T-helper 2 cell treated with Interferon-gamma antibody and Interleukin-4, amounts not matched to agents 100 ng/mL and 5 ng/mL, for 36 hours (primary cell): ENCODE results near the gene STON2. TPM values are rescaled to one million over a fixed set of nuclear protein-coding genes. Genes with fewer than 3 reads are reported as not detected.

Experiments
- intact Hi-C: fragments of 100-400 bp; cut with micrococcal nuclease; formaldehyde crosslinking; loops from one replicate; pipeline ENCODE4 v1.15.1; 2023
- total RNA-seq: library from RNA; stranded (reverse); gene quantifications from 2 replicates; pipeline ENCODE4 v1.2.3, GENCODE V29; 2022

The STON2 gene
- total RNA-seq, 1 donor from 2014 or later: not detected

DNA sequence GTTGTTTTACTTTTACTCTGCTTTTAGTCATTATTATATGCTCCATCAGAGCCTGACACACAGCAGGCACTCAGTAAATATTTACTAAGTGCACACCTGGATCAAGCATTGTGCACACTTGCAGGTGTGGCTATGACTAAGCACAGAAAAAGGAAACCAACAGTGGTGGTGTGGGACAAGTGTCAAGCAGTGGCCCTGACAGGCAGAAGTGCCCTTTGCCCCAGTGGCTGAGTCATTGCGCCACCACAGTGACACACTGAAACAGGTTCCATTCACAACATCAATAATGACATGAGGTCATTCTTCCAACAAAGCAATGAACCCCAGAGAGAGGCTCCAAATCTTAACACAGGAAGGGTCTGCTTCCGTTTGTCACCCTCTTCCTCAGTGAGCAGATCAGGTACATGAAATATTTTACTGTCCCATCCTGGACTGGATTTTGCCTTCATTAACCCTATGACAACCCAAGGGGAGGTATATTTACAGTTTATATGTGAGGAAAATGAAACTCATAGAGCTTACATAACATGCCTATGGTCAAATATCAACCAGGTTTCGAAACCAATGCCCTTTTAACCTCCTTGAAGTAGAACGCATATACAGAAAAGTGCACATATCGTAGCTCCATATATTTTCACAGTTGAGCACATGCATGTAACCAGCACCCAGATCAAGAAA is 96.7 kb downstream of the STON2 start:
- intact Hi-C loops: no loop called here

DNA sequence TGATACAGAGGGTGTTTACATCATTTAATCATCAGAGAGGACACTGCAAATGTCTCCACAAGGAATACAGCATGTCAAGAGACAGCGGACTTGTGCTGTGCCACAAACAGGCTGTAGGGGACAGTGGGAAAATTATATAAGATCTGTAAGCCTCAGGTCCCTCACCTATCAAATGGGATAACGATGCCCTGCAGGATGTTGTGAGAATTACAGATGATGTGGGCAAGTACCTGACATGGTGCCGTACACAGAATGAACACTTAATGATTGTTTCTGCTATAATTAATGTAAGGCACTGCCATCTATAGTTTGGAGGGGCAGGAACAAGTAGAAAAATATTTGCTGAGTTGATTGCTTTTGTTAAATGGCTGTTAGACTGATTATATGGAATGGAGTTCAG is 97.5 kb downstream of the STON2 start:
- intact Hi-C loops: no loop called here

DNA sequence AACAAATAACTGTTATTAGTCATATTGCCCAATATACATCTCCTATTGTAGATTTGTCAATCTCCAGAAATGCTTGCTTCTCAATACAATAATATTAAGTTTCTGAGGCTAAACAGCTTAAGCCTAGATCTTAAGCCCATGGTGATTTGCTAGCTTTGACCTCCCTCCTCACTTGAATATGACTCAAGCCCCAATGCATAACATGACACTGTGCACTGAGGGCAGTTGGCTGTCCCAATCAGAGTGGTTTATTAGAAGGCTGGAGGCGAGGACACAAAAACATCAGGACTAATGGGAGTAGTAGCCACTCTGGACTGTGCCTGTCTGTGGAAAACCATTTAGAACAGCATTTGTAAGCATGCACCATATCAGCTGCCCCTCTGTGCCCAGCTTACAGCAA is 98.3 kb downstream of the STON2 start:
- intact Hi-C loops: no loop called here

DNA sequence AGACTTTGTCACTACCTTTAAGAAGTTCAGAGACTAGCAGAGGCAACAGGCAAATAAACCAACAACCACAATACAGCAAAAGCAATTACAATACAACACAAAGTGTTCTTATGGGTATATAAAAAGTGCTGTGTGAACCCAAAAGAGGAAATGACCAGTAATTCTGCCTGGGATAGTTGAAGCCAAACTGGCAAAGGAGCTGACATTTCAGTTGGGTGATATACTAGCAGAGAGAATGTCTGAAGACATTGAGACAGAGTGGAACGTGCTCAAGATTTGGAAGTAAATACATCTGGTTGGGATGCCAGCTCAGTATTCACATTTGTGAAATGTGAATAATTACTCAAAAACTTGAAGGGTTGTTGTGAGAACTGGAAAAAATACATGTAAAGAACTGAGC is 98.8 kb downstream of the STON2 start:
- intact Hi-C loops: no loop called here

DNA sequence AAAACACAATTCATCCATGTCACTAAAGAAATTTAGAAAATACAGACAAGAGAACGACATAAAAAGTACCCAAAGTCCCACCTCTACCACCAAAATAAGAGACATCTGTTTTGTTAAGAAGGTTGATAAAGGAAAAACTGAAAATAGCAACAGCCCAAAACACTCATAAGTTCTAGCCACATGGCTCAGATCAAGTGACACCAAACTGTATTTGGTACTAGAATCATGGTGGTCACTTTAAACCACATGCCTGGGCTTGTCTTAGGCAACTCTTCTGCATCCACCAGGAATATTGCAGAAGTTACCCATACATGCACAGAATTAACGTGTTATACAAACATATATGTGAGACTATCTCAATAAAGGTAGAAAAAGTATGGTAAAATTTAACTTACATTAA is 101.2 kb downstream of the STON2 start:
- intact Hi-C loops: no loop called here

DNA sequence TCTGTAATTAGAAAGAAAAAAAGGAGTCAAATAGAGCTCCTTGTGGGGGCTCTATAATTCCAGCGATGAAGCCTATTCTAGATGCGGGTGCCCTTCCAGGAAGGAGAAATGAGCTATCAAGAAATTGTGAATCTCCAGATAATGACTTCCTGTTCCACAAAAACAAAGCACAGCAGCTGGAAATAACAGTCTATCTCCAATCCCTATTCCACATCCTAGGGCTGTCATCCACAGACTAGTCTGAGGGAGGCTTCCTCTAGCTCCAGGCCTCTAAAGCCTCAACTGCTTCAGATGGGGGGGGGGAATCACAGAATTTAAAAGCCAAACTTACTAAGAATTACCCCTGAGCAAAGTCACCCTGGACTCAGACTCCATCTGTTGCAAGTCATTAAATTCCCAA is 102.0 kb downstream of the STON2 start:
- intact Hi-C loops: no loop called here

DNA sequence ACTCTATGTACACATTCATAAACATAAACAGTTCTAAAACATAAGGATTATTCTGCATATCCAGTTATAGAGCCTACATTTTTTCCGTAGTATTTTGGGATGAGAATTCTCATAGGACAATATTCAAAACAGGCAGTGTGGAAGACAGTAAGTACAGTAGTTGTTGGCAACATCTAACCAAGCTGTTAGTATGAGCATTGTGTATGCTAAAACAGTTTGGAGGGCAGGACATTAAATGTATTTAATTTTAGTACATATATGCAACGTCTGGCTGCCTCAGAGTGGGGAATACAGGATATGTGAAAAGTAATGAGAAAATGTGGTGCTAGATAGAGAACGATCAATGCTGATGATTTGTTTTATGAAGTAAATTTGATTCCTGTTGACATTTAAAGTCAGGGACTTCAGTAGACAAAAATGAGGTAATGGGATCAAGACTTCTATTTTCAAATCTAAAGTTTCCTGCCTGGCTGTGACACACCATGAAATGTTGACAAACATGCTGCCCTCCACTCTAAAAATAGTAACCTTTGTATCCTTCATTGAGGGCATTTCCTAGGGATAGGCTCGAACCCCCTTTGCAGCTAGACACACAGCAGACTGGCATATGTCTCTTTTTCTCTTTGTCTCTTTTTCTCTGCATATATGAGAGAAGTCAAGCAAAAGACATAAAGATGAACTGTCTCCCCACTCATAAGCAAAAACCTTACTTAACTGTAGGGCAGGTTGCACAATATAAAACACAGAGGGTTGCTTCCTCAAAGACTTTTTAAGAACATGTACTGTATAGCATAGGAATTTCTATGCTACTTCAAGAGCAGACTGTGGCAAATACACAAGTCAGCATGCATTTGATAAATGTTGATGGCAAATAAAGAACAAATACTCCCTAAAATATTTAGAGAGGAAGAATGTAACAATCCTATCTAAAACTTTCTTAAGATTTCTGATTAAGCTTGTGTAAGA is 103.9 kb downstream of the STON2 start:
- intact Hi-C loops: no loop called here

DNA sequence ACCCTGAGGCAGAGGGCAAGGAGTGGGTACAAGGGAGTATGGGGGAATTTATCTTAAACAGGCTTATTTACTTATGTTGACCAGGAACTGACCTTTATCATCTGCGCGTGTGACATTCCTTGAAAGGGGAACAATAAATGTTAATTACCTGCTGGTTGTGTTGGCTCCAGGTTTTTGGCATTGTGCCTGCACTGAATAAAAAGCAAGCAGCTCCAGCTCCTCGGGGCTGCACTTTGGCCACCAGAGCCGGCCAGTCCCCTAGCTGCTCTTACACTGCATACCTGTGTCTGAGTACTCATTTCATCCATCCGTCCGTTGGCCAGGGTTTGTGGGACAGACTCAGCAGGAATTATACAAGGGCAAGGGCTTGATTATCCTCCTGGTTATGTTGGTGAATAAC is 110.6 kb downstream of the STON2 start:
- intact Hi-C loops: no loop called here

DNA sequence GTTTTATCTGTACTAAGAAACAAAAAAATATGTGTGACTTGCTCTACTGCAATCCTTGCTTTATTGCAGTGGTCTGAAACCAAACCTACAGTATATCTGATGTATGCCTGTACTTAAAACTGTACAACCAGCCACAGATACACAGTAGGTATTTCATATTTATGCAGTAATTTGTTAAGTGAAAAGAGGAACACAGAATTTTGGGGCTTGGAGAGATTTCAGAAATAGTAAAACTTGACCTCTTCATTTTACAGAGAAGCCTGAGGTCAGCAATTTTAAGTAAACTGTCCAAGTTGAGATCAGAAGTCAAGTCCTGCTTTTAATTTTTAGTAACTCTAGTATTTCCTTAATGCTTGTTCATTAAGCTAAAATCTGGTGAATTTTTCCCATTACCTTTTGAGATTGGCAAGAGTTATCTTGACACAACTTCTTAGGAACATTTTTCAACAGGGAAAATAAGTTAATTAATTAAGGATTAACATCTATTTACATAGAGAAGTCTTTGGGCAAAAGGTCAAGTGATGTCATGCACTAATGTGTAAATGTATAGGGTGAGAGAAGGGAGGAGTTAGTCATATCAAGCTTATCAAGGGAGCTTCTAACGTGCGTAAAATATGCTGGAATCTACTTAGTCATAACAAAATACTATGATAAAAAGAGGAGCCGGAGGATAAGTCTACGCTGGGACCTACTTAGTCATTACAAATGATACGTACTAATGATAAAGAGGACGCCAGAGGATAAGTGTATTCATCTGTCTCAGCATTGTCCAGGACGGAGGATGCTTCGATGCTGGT is 113.4 kb downstream of the STON2 start:
- intact Hi-C loops: no loop called here

DNA sequence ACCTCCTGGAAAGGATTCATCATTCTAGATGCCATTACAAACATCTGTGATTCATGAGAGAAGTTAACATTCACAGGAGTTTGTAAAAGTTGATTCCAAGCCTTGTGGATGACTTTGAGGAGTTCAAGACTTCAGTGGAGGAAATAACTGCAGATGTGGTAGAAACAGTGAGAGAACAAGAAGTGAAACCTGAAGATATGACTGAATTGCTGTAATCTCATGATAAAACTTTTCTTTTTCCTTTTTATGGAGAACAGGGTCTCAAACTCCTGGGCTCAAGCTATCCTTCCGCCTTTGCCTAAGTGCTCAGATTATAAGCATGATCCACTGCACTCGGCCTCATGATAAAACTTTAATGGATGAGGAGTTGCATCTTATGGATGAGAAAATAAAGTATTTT is 114.9 kb downstream of the STON2 start:
- intact Hi-C loops: no loop called here

DNA sequence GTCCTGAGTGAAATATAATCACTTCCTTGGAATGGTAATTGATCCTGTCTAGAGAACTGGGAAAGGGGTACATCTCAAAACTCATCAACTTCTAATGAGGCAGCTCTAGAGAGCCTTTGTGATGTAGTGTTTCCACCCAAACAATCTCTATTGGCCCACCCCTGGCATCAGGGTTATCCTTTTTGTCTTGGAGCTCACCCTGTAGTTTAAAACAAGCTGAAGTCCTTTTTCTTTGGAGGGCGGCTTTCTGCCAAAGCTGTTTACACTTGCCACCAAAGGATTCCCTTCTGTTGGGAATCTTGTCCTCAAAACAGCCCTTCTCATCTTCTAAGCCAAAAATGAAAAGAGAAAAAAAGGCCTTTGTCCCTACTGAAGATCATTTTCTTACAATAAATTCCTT is 118.8 kb downstream of the STON2 start:
- intact Hi-C loops: no loop called here

DNA sequence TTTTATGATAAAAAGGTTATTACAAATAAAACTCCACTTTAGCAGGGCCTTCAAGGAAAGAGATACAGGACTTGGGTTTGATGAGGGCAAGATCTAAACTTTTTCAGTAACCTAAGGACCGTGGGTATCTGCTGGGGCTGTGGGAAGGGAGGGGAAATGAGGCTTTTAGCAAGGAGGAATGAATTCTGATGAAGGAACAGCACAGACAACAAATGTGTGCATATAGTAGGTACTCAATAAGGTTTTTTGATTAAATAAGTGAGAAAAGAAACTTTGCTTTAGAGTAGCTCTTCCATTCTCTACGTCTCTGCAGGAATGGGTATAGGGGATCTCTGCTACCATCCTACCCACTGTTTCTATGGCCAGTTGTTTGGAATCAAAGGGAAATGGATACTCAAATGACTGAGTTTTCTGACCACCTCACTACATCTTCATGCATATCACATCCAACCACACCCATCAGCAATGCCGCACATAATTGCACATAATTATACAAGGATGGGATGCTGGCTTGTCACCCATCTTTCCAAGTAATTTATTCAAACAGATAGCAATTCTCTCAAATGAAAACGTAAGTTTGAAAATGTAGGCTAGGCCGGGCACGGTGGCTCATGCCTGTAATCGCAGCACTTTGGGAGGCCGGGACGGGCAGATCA is 119.9 kb downstream of the STON2 start:
- intact Hi-C loops: no loop called here

DNA sequence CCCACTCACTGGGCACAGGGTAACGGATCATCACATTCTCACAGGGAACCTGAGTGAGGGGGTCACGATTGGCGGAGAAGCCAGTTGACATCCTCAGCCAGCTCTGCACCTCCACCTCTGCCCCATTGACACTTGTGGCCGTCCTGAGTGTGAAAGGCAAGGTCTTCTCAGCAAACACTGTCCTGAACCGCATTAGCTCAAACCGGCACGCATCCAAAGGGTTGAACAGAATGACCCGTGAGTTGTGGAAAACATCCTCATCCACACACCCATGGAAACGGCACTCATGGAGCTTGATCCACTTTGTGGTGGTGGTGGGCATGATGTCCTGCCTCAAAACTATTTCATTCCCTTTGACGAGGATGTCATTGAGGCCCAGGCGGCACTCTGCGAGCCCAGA is 123.0 kb downstream of the STON2 start:
- intact Hi-C loops: no loop called here

DNA sequence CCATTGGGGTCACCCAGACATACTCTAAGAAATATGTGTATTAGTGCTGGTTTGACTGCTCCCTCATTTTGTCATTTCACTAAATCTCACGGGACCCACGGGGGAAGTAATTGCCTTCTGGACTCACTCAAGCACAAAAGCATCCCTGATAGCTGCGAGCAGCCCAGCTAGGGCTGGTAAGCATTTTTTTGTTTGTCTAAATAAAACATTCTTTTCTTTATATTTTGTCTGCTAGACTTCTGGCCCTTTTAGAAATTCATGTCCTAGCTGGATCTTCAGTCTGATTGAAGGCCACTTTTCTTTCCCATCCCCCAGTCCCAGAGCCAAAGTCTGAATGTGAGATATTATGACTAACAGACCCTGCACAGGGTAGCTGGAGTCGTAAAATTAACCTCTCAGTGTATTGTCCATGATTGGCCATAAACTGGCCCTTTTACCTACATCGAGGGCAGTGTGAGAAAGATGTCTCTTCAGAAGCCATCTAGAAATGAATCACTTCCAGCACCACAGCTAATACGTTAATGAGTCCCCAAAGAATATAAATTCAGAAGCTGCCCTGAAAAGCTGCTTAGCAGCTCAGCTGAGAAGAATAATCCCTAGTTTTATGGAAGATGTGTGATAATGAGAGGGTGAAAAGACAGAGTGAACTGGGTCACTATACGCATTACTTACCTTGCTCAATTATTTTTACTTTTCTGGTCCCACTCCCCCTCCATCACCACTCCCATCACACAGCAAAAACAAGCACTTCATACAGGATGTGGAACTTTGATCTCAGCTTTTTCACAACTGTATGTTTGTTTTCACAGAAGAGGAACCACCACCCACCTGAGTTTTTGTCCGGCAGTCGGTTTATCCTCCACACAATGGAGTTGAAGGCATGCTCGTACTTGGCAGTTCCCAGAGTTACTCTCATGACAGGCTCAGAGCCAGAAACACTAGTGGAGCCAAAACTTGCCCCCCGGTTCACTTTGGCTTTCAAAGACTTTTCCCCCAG is 123.8 kb downstream of the STON2 start:
- intact Hi-C loops: no loop called here

DNA sequence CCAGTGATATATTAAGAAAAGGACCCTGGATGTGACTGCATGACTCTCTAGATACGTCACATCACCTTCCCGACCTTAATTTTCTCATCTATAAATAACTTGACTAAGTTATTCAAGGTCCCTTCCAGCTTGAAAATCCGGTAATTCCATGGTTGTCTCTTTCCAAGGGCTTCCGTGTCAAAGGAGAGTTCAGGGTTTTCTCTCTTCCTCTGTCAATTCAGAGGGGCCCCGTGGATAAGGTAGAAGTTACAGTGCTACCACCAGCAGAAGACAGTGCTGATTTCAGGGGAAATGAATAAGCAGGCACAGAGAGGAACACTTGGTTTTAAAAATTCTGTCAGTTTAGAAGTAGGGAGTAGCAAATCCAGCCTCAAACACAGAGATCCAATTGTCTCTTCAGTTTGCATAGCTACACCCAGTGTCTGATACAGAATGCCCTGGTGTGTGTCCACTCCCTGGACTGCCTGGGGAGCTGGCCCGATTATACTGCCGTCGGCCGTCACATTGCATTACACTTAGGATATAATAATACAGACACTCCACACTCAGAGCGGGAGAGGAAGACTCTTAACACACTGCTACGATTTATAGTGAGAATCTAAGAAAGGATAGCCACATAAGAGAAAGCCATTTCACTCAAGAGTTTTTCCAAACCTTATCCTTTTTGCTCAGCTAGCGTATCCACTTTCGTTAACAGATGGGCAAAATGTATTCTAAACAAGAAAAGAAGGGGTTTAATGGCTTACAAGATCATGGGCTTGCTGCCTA is 124.6 kb downstream of the STON2 start:
- intact Hi-C loops: no loop called here

DNA sequence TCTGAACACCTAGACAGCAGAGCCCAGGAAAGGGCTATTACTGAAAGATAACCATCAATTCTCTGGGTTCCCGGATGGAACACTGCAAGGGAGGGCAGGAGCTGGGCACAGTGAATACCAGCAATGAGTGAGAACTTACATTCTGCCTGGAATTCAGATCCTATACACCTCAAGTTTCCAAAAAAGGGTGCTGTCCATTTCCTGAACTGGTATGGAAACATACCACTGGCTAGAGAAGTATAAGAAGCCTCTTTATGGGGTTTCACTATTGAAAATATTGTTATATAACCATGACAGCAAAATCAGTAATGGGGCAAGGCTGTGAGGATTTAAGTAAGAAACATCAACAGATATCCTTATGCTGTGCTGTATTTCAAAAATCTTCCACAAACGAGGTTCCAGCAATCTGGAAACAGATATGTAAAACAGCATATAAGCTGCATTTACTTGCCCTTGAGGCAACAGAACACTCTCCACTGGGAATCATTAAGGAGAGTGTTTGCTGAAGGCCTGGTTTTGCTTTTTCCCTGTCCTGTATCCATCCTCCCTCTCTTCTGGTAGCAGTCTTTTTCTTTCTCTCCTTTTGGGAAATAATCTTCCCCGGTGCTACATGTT is 126.1 kb downstream of the STON2 start:
- intact Hi-C loops: no loop called here

DNA sequence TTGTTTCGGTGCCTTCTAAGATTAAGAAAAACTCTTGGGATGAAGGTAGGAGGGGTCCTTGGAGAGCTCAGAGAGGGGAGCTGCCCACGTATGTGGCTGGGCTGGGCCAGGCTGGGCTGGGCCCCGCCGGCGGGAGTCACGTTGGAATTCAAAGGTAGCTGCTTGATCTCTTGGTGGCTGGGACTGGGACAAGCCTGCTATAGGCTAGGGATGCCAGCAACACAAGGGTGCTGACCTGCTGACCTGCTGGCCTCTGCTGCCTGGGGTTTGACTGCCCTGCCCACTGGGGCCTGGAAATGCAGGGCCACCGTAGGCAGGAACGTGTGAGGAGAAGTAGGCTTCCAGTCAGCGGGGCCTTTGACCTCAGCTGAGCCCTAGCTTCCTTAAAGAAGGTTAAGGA is 126.6 kb downstream of the STON2 start:
- intact Hi-C loops: no loop called here

DNA sequence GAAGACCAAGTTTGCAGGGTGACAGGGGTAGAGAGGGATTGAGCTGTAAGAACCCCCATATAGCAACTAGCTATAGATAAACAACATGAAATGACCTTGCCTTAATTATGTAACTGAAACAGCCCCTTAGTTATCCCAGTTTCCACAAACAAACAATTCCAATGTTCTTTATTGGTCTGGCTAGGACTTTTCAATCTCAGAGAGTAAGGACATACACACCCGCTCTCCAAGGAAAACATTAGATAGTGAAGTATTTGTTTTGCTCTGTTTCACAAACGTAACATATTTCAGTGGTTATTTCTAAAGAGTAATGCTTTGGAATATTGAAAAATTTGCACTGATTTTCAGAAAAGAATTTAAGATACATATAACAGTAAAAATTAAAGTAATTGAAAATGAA is 127.8 kb downstream of the STON2 start:
- intact Hi-C loops: no loop called here

DNA sequence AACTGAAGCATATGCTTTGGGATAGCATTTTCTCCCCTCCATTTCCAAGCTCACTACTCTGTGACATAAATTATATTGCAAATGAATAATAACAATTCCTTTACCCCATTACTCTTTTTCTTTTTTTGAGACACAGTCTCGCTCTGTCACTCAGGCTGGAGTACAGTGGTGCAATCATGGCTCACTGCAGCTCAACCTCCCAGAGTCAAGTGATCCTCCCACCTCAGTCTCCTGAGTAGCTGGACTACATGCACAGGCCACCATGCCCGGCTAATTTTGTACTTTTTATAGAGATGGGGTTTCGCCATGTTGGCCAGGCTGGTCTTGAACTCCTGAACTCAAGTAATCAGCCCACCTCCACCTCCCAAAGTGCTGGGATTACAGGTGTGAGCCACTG is 130.1 kb downstream of the STON2 start:
- intact Hi-C loops: loop anchor here (1.0 kb wide), 2 partner anchors 183 to 194 kb away; no protein-coding TSS in a partner anchor
